WERI-Rb-1 (cell line): ENCODE results near the gene DPP10.

ENCODE experiments used
- DNase-seq: peaks from one replicate; pipeline ENCODE4 v3.0.0-alpha.2; 2020
- H3K27ac ChIP-seq: fragments of 250-450 bp; sonication (Bioruptor Pico); 2 replicates; pipeline ENCODE4 v1.5.1; 2020; ENCODE audit warnings: mild to moderate bottlenecking, moderate library complexity
- H3K27me3 ChIP-seq: fragments of 250-450 bp; sonication (Bioruptor Pico); 2 replicates; pipeline ENCODE4 v1.5.1; 2021; ENCODE audit warnings: mild to moderate bottlenecking, low read depth, moderate library complexity; ENCODE audit not compliant: insufficient read depth, severe bottlenecking
- H3K36me3 ChIP-seq: fragments of 250-450 bp; sonication (Bioruptor Pico); 2 replicates; pipeline ENCODE4 v1.5.1; 2020; ENCODE audit warnings: mild to moderate bottlenecking, moderate library complexity
- H3K4me3 ChIP-seq: 2 replicates; pipeline ENCODE4 v1.5.1; 2011; ENCODE audit warnings: low read depth, mild to moderate bottlenecking, control low read depth, low read length
- H3K9me3 ChIP-seq: fragments of 250-450 bp; sonication (Bioruptor Pico); 2 replicates; pipeline ENCODE4 v1.5.1; 2021; ENCODE audit warnings: mild to moderate bottlenecking, moderate library complexity; ENCODE audit not compliant: severe bottlenecking
- CTCF ChIP-seq: IDR thresholded peaks from 2 replicates; pipeline ENCODE4 v1.5.1; 2011; ENCODE audit warnings: low read depth, mild to moderate bottlenecking, control low read depth, inconsistent platforms, low read length

The DPP10 gene

GRCh38 chr2:115541814-115542213 lies 1099.4 kb downstream of the DPP10 start:
- TF ChIP-seq CTCF = no peak
- Histone ChIP-seq H3K27ac (no peak overlapping the region), H3K36me3 (no peaks in the 10 kb centered on the region; the same call in none of the 2 replicates), H3K27me3 (no peaks in the 10 kb centered on the region), H3K4me3 (no peak overlapping the region), H3K9me3 (no peaks in the 10 kb centered on the region)
- no peak for DNase-seq

GRCh38 chr2:115542331-115542730 lies 1099.9 kb downstream of the DPP10 start:
- Histone ChIP-seq H3K27ac (no peak overlapping the region), H3K27me3 (no peaks in the 10 kb centered on the region), H3K36me3 (no peaks in the 10 kb centered on the region; the same call in none of the 2 replicates), H3K9me3 (no peaks in the 10 kb centered on the region), H3K4me3 (no peak overlapping the region)
- DNase-seq = no peak
- TF ChIP-seq CTCF = no peak

- no peaks in the 10 kb centered on the region for H3K27me3 ChIP-seq
- H3K4me3 ChIP-seq = no peak overlapping the region
- no peak for TF ChIP-seq CTCF
- no peak overlapping the region for H3K27ac ChIP-seq
- DNase-seq = no peak
- H3K36me3 ChIP-seq = peaks cover under 1% of the 10 kb centered on the region
- H3K9me3 ChIP-seq = no peaks in the 10 kb centered on the region
These were observed 1100.6 kb downstream of the DPP10 start for GRCh38 chr2:115543024-115543423.

GRCh38 chr2:115543461-115543860 lies 1101.0 kb downstream of the DPP10 start:
- peaks cover 4% of the 10 kb centered on the region for H3K36me3 ChIP-seq
- DNase-seq = no peak
- H3K27ac ChIP-seq = no peak overlapping the region
- no peak for TF ChIP-seq CTCF
- H3K27me3 ChIP-seq = no peaks in the 10 kb centered on the region
- H3K4me3 ChIP-seq = no peak overlapping the region
- no peaks in the 10 kb centered on the region for H3K9me3 ChIP-seq

- no peak overlapping the region for H3K4me3 ChIP-seq
- H3K27me3 ChIP-seq = no peaks in the 10 kb centered on the region
- H3K36me3 ChIP-seq = peaks cover 11% of the 10 kb centered on the region
- H3K9me3 ChIP-seq = no peaks in the 10 kb centered on the region
- no peak for DNase-seq
- TF ChIP-seq CTCF = no peak
- no peak overlapping the region for H3K27ac ChIP-seq
These were observed 1107.2 kb downstream of the DPP10 start for GRCh38 chr2:115549611-115550130.

- no peak overlapping the region for H3K27ac ChIP-seq
- no peaks in the 10 kb centered on the region for H3K9me3 ChIP-seq
- H3K27me3 ChIP-seq = no peaks in the 10 kb centered on the region
- no peak overlapping the region for H3K4me3 ChIP-seq
- no peak for DNase-seq
- H3K36me3 ChIP-seq = peaks cover 11% of the 10 kb centered on the region
- TF ChIP-seq CTCF = no peak
These were observed 1110.3 kb downstream of the DPP10 start for GRCh38 chr2:115552726-115553125.
